NCI-H82 (cell line): ENCODE results near the gene CMC4.

Experiments used
- DNase-seq: peaks from one replicate; lab custom pipeline; 2025; lab: John Stamatoyannopoulos, UW

CMC4 gene

GRCh38 chrX:155053656-155054055 is 17.3 kb downstream of the CMC4 start:
- no peak for DNase-seq

- no peak for DNase-seq
Observed at GRCh38 chrX:155052738-155053498, 18.0 kb downstream of the CMC4 start.

DNA sequence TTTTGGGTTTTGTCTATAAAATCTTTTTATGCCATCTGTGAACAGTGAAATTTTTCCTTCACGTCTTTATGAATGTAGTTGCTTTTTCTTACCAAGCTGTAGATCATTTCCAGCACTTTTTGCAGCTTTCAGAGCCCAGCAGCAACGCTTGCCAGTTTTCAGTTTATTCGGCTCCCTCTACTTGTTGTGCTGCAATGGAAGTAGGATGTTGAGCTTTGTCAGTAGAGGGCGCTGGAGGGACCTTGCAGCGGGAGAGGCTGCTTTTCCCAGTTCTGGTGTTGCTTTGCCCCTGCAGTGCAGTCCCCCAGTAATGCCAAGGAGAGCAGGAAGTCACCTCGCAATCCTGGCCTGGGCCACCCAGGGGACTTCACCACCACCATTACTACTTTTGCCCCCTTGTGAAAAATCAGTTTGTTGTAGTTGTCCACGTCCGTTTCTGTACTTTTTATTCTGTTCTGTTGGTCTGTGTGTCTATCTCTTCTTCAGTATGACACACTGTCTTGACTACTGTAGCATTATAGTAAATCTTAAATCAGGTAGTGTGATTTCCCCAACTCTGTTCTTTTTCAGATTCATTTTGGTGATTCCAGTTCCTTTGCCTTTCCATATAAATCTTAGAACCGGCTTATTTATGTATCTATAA is 21.8 kb downstream of the CMC4 start:
- peak; percentile 66 for DNase-seq

DNA sequence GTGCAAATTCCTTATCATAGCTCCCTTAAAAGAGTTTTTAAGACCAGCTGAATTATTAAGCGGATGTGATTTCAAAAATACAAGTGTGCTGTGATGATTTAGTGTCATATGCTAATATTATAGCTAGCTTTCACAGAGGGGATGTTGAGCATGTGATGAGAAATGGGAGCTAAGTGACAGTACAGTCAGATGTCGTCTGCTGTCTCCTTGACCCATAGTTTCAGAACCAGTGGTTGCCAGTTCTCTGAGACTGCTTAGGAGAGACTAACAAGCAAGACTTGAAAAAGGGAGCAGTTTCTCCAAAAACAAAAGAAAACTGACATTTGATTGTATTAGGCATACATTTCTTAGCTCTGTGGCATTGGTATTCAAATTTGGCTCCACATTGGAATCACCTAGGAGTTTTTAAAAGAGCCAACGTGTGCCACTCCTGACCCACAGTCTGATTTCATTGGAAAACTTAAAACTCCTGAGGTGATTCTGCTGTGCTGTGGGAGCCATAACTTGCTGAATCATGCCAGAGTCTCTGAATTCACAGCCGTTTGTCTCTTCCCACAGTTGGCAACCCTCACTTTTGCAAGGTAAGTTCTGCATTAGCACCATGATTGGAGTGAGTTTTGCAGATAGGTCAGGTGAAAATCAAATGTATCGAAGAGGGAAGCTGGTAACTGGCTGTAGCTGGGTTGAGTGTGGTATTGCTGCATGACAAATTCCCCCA is 24.0 kb downstream of the CMC4 start:
- DNase-seq: no peak

DNA sequence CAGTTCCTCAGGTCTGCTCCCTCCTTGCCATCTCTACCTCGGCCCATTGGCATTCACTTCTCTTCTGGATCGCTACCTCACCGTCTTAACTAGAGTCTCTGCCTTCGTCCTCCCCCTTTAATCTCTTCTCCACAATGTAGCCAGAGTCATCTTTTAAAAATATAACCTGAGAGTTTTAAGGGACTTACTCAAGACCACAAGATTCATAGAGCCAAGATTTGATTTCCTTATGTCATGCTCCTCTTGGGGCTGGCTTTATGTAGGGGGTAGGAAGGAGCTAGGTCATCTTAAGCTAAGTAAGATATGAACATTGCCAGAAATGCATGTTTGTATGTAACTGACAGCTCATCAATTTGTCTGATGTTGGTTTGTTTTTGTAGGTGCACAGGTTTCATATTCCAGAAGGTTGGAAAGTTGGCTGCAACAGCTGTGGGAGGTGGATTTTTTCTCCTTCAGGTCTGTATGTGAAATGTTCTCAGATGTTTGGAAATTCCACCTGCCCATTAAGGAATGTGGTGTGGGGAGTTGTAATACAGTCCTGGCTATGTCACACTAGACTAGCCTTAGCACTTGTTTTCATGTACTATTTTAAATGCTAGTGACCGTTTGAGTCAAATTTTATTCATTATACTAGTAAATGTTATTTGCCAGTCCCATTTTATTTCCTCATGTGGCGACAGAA is 24.7 kb downstream of the CMC4 start:
- no peak for DNase-seq

DNA sequence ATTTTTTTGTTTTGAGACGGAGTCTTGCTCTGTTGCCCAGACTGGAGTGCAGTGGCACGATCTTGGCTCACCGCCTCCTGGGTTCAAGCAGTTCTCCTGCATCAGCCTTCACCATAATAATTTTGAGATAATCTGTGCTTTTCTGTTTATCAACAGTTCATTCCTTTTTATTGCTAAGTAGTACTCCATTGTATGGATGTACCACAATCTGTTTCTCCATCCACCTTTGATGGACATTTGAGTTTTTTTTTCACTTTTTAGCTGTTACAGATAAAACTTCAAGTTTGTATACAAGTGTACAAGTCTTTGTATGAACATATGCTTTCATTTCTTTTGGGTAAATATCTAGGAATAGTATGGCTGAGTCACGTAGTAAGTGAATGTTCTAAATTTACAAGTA is 35.2 kb downstream of the CMC4 start:
- DNase-seq: no peak

GRCh38 chrX:155031657-155032056 is 39.3 kb downstream of the CMC4 start:
- DNase-seq: no peak

DNA sequence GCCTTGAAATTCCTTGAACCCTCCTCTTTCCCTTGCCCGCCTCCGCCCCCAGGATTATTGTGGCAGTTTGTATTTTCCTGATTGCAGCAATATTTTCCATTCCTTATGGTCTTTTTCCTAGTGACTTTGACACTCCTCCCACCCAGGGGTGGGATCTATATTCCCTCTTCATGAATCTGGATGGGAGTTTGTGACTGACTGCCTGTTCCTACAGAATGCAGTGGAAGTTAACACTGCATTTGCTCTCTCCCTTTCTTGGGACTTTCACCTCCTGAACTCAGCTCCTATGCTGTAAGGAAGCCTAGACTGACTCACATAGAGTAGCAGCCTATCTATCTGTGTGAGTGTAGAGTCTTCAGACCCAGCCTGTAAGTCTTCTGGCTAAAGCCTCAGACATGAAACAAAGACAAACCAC is 42.1 kb downstream of the CMC4 start:
- no peak for DNase-seq

DNA sequence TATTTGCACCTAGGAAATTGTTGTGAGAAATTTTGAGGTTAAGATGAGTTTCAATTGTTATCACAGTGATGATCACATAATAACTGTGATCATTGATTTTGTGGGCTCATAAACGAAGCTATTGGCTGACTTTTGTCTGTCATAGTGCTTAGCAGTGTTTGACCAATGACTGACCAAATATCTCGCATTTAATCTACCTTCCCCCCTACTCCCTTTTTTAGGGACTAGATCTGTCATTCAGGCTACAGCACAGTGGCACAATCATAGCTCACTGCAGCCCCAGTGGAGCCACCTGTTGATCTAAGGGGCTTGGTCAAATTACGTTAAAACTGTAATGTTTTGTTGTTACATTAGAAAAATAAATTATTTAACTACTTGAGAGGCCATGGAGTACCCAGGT is 42.8 kb downstream of the CMC4 start:
- peak; percentile 28 for DNase-seq

GRCh38 chrX:155027509-155028066 is 43.3 kb downstream of the CMC4 start:
- DNase-seq: peak; percentile 41

DNA sequence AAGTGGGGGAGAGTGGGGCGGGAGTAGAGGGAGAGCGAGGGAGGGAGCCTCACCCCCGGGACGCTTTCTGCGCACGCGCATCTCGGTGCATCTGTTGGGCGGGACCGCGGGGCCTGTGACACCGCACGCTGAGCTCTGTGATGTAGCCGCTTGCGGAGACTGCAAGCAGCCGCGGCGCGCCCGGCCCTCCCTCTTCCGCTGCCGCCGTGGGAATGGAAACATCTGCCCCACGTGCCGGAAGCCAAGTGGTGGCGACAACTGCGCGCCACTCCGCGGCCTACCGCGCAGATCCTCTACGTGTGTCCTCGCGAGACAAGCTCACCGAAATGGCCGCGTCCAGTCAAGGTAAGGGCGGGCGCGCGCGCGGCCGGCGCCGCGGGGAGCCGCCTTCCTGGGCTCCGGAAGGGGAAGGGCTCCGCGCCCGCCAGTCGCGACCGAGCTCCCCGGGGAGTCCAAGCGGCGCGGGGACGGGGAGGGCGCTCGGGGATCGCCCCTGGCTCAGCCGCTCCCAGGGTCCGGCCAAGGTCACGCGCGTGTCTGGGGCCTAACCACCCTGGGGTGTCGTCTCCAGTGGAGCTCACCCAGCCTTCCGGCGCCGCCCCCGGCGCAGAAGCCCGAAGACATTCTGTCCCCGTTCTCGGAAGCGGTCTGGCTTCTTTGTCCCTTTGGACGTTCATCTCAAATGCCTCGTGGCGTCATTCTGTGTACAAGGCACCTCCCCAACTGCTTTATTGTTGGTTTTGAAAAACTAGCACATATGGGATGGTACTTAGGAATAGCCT is 44.0 kb downstream of the CMC4 start, which contains the start of gene FUNDC2:
Gene FUNDC2 (plus strand): TSS at position 118 of the 782 bp plus-strand sequence. CDS start 95 bp downstream, at position 213.
- DNase-seq: peak; percentile 97

- no peak for DNase-seq
Observed at GRCh38 chrX:155026420-155026726, 44.6 kb downstream of the CMC4 start.

- no peak for DNase-seq
Observed at GRCh38 chrX:155023907-155024833, 46.8 kb downstream of the CMC4 start.

GRCh38 chrX:155022585-155022984 is 48.4 kb downstream of the CMC4 start, which contains the start of gene F8:
F8 (minus strand) TSS chrX:155022723; CDS start chrX:155022552, 171 bp downstream.
- no peak for DNase-seq

- no peak for DNase-seq
Observed at GRCh38 chrX:155020591-155020990, 50.3 kb downstream of the CMC4 start.
